SK-N-SH (cell line): ENCODE measurements around the gene BTBD7. TPM values are rescaled to one million over a fixed set of nuclear protein-coding genes. Genes with fewer than 3 reads are reported as not detected.

Experiments
- CTCF ChIA-PET: fragments of 300-600, 350-600 bp; formaldehyde crosslinking; extraction: SDS; loops from one replicate; lab custom pipeline; 2021; lab: Yijun Ruan, JAX
- POLR2A ChIA-PET: fragments of 350-600 bp; sonication (Branson Sonifier 250); formaldehyde crosslinking; extraction: SDS; loops from one replicate; lab custom pipeline; 2020; ENCODE audit warnings: antibody characterized with exemption, inconsistent platforms; lab: Yijun Ruan, JAX
- DNase-seq: peaks from one replicate; pipeline ENCODE4 v3.0.0; 2012
- H2AFZ ChIP-seq: fragments of 200-600 bp; sonication (generic); 2 replicates; pipeline ENCODE4 v1.8.1; 2016; ENCODE audit warnings: antibody characterized with exemption, mild to moderate bottlenecking, low read depth
- H3F3A ChIP-seq: fragments of 200-600 bp; sonication (generic); replicated peaks from 2 replicates; pipeline ENCODE3; 2016; ENCODE audit warnings: antibody characterized with exemption, mild to moderate bottlenecking; ENCODE audit not compliant: insufficient read depth
- H3K27ac ChIP-seq, 2 experiments: fragments of 200-500 bp in 1 of 2; fragments of 200-600 bp in 1 of 2; sonication (Bioruptor generic) in 1 of 2; sonication (generic), shearing (Covaris generic) in 1 of 2; 2 replicates each; pipeline versions ENCODE4 v1.5.1 to v1.6.1; 2014 to 2016; ENCODE audit warnings: low read depth in 2 of 2, inconsistent platforms in 1 of 2, low read length in 1 of 2, mild to moderate bottlenecking in 1 of 2, mixed read lengths in 1 of 2
- H3K27me3 ChIP-seq: fragments of 200-600 bp; sonication (generic), shearing (Covaris generic); 2 replicates; pipeline ENCODE4 v1.6.1; 2016; ENCODE audit warnings: mixed run types; ENCODE audit not compliant: insufficient read depth
- H3K36me3 ChIP-seq, 2 experiments: fragments of 200-500 bp in 1 of 2; fragments of 200-600 bp in 1 of 2; sonication (Bioruptor generic) in 1 of 2; sonication (generic) in 1 of 2; replicated peaks in 1 of 2; 2 replicates each; pipeline versions ENCODE3 to v1.5.1; 2014 to 2016; ENCODE audit warnings: low read length in 1 of 2, mild to moderate bottlenecking in 1 of 2; ENCODE audit not compliant: insufficient read depth in 2 of 2, control insufficient read depth in 1 of 2
- H3K4me1 ChIP-seq, 2 experiments: fragments of 200-500 bp in 1 of 2; fragments of 200-600 bp in 1 of 2; sonication (Bioruptor generic) in 1 of 2; sonication (generic), shearing (Covaris generic) in 1 of 2; 2 replicates each; pipeline versions ENCODE4 v1.5.1 to v1.6.1; 2014 to 2016; ENCODE audit warnings: low read depth in 1 of 2, low read length in 1 of 2, mixed run types in 1 of 2; ENCODE audit not compliant: insufficient read depth in 2 of 2, control insufficient read depth in 1 of 2
- H3K4me2 ChIP-seq: fragments of 200-600 bp; sonication (generic), shearing (Covaris generic); 2 replicates; pipeline ENCODE4 v1.6.1; 2017; ENCODE audit warnings: mixed run types
- H3K4me3 ChIP-seq, 2 experiments: fragments of 200-500 bp in 1 of 2; fragments of 200-600 bp in 1 of 2; sonication (Bioruptor generic) in 1 of 2; sonication (generic), shearing (Covaris generic) in 1 of 2; 2 replicates each; pipeline versions ENCODE4 v1.5.1 to v1.8.1; 2014 to 2016; ENCODE audit warnings: low read depth in 2 of 2, inconsistent platforms in 1 of 2, low read length in 1 of 2, mild to moderate bottlenecking in 1 of 2, mixed read lengths in 1 of 2, moderate library complexity in 1 of 2
- H3K79me2 ChIP-seq: fragments of 200-600 bp; sonication (generic); 2 replicates; pipeline ENCODE4 v1.8.1; 2017; ENCODE audit warnings: mild to moderate bottlenecking; ENCODE audit not compliant: insufficient read depth
- H3K9ac ChIP-seq: fragments of 200-600 bp; sonication (generic); 2 replicates; pipeline ENCODE4 v1.6.1; 2017; ENCODE audit warnings: mixed run types
- H3K9me2 ChIP-seq: fragments of 200-600 bp; sonication (generic); 2 replicates; pipeline ENCODE4 v1.6.1; 2017; ENCODE audit warnings: mixed run types
- H3K9me3 ChIP-seq: fragments of 200-600 bp; sonication (generic); 2 replicates; pipeline ENCODE4 v1.6.1; 2017; ENCODE audit warnings: mixed run types, mild to moderate bottlenecking, moderate library complexity
- H4K20me1 ChIP-seq: fragments of 200-600 bp; sonication (generic); 2 replicates; pipeline ENCODE4 v1.6.1; 2017; ENCODE audit warnings: mild to moderate bottlenecking, mixed run types; ENCODE audit not compliant: insufficient read depth
- CHD2 ChIP-seq: fragments of 150-350 bp; IDR thresholded peaks from 2 replicates; pipeline ENCODE4 v1.6.1; 2018; ENCODE audit warnings: low read length; ENCODE audit not compliant: partially characterized antibody
- ELF1 ChIP-seq: IDR thresholded peaks from 2 replicates; pipeline ENCODE4 v1.4.0; 2012
- EZH2phosphoT487 ChIP-seq: fragments of 200-600 bp; sonication (generic); IDR thresholded peaks from 2 replicates; pipeline ENCODE4 v1.6.1; 2017; ENCODE audit warnings: low read depth, mixed run types, mild to moderate bottlenecking, antibody characterized with exemption, moderate library complexity, borderline replicate concordance
- FOXJ3 ChIP-seq: sonication (generic); formaldehyde crosslinking; IDR thresholded peaks from 2 replicates; pipeline ENCODE4 v1.5.1; 2020; ENCODE audit warnings: mild to moderate bottlenecking, missing genetic modification reagents
- GABPA ChIP-seq: IDR thresholded peaks from 2 replicates; pipeline ENCODE4 v1.4.0; 2012; ENCODE audit warnings: low read depth, mild to moderate bottlenecking
- MEF2A ChIP-seq: IDR thresholded peaks from 2 replicates; pipeline ENCODE4 v1.4.0; 2012; ENCODE audit warnings: low read depth, borderline replicate concordance
- MXI1 ChIP-seq: IDR thresholded peaks from 2 replicates; pipeline ENCODE4 v1.6.1; 2012; ENCODE audit warnings: mild to moderate bottlenecking, low read depth, low read length, improper control_type of control experiment
- NFIC ChIP-seq: IDR thresholded peaks from 2 replicates; pipeline ENCODE4 v1.4.0; 2012; ENCODE audit warnings: borderline replicate concordance
- NRF1 ChIP-seq: IDR thresholded peaks from 2 replicates; pipeline ENCODE4 v1.6.1; 2012; ENCODE audit warnings: low read depth, mild to moderate bottlenecking, low read length
- RCOR1 ChIP-seq: fragments of 150-350 bp; IDR thresholded peaks from 2 replicates; pipeline ENCODE4 v1.6.1; 2017; ENCODE audit warnings: antibody characterized with exemption, low read length
- RFX5 ChIP-seq: IDR thresholded peaks from 2 replicates; pipeline ENCODE4 v1.6.1; 2012; ENCODE audit warnings: mild to moderate bottlenecking, improper control_type of control experiment, low read length
- RXRA ChIP-seq: IDR thresholded peaks from 2 replicates; pipeline ENCODE4 v1.4.0; 2012; ENCODE audit warnings: low read depth, mild to moderate bottlenecking, borderline replicate concordance
- SIN3A ChIP-seq: IDR thresholded peaks from 2 replicates; pipeline ENCODE4 v1.6.1; 2012; ENCODE audit warnings: low read depth, mild to moderate bottlenecking, low read length, moderate library complexity, borderline replicate concordance
- SMC3 ChIP-seq: IDR thresholded peaks from 2 replicates; pipeline ENCODE4 v1.6.1; 2012; ENCODE audit warnings: low read depth, low read length, improper control_type of control experiment
- TAF1 ChIP-seq: IDR thresholded peaks from 2 replicates; pipeline ENCODE4 v1.6.1; 2012; ENCODE audit warnings: low read depth, mild to moderate bottlenecking, low read length, moderate library complexity, borderline replicate concordance
- TEAD4 ChIP-seq: IDR thresholded peaks from 2 replicates; pipeline ENCODE4 v1.4.0; 2012; ENCODE audit warnings: mild to moderate bottlenecking, borderline replicate concordance; ENCODE audit not compliant: insufficient read depth
- YY1 ChIP-seq: IDR thresholded peaks from 2 replicates; pipeline ENCODE4 v1.4.0; 2012; ENCODE audit warnings: low read depth, mild to moderate bottlenecking
- WGBS: methylation state at CpG from one replicate; pipeline ENCODE4 v1.1.6; 2017; ENCODE audit warnings: low lambda C conversion rate; 5-methylcytosine and 5-hydroxymethylcytosine counted together
- polyA plus RNA-seq, 3 experiments: library from polyadenylated mRNA; depleted of rRNA; stranded (reverse); fragments of >200 nt; gene quantifications; 2 replicates each; pipeline ENCODE4 v1.2.3, GENCODE V29; 2012
- TF ChIP-seq, protein P1 (sequence below): IDR thresholded peaks from 2 replicates; pipeline ENCODE4 v1.4.0; 2012; ENCODE audit warnings: low read depth, borderline replicate concordance
- TF ChIP-seq, protein P2 (sequence below): fragments of 150-350 bp; IDR thresholded peaks from 2 replicates; pipeline ENCODE4 v1.6.1; 2017; ENCODE audit warnings: antibody characterized with exemption, low read length, low read depth, borderline replicate concordance
- TF ChIP-seq, protein P3 (sequence below): IDR thresholded peaks from 2 replicates; pipeline ENCODE4 v1.4.0; 2012; ENCODE audit warnings: low read depth, borderline replicate concordance

BTBD7 gene
- polyA plus RNA-seq, 1 of the 3 experiments (the other 2 are of a cell fraction), result 8.6 TPM

DNA sequence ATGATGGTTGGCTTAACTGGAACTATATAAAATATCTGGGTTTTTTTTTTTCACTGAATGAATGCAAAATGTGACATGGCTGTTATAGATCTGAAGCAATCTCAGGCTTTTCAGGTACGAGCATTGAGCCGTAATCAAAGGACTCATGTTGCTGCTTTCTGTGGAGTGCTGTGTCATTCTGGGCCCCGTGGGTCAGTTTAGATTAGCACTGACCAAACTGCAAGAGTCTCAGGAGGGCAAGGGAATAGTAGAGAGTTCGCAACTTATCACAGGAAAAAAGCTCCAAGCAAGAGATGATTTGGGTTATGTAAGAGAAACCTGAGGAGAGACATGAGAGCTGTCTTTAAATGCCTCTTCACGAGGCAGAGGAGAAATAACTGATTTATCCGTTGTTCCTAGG, 66.7 kb downstream of the BTBD7 start:
- no peak overlapping the region for H3K9ac ChIP-seq
- TF ChIP-seq TEAD4 (no peak), MEF2A (no peak), NFIC (no peak), YY1 (no peak), RCOR1 (no peak), SMC3 (no peak), RXRA (no peak), ELF1 (no peak), NRF1 (no peak), CHD2 (no peak), RFX5 (no peak), FOXJ3 (CRISPR knock-in tag) (no peak), MXI1 (no peak), TAF1 (no peak), GABPA (no peak)
- TF ChIP-seq, protein P1, sequence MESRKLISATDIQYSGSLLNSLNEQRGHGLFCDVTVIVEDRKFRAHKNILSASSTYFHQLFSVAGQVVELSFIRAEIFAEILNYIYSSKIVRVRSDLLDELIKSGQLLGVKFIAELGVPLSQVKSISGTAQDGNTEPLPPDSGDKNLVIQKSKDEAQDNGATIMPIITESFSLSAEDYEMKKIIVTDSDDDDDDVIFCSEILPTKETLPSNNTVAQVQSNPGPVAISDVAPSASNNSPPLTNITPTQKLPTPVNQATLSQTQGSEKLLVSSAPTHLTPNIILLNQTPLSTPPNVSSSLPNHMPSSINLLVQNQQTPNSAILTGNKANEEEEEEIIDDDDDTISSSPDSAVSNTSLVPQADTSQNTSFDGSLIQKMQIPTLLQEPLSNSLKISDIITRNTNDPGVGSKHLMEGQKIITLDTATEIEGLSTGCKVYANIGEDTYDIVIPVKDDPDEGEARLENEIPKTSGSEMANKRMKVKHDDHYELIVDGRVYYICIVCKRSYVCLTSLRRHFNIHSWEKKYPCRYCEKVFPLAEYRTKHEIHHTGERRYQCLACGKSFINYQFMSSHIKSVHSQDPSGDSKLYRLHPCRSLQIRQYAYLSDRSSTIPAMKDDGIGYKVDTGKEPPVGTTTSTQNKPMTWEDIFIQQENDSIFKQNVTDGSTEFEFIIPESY, result no peak
- H3F3A ChIP-seq, result no peaks in the 10 kb centered on the region
- no peak overlapping the region for H3K4me3 ChIP-seq
- H3K27me3 ChIP-seq, result no peaks in the 10 kb centered on the region
- WGBS, result 93% methylated on average over 6 of the region's 6 CpGs
- H3K36me3 ChIP-seq, result peaks cover 16 to 22% of the 10 kb centered on the region in 2 experiments
- no peak overlapping the region for H3K27ac ChIP-seq
- H3K9me2 ChIP-seq, result no peaks in the 10 kb centered on the region
- DNase-seq, result no peak
- ChIA-PET CTCF (no interaction called here), POLR2A (no interaction called here)
- 0 out of 2 replicates have a peak, but pooled peaks cover 12% of the 10 kb centered on the region for H4K20me1 ChIP-seq
- no peak overlapping the region for H2AFZ ChIP-seq
- H3K4me1 ChIP-seq, result 0 out of 4 replicates have a peak, but pooled peaks cover 0 to 10% of the 10 kb centered on the region in 2 experiments
- H3K4me2 ChIP-seq, result no peak overlapping the region
- peaks cover 49% of the 10 kb centered on the region for H3K79me2 ChIP-seq
- no peaks in the 10 kb centered on the region for H3K9me3 ChIP-seq

DNA sequence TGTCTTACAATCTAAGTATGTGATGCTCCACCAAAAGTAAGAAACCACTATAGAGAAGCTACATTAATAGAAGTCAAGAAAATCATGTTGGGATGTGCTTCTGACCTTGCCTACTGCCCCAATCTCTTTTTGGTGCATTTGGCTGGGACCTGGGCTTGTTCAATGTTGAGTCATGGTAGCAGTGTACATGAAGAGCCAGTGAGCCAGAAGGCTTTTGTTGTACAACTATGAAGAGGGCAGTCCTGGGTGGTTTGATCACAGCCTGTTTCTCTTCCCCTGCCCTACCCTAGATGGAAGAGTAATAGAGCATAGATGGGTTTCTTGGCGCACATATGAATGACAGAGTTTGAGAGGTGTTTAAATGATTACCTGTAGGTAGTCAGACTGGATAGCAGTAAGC, 69.4 kb downstream of the BTBD7 start:
- Histone ChIP-seq H2AFZ (no peak overlapping the region), H3K27ac (no peak overlapping the region), H3F3A (no peaks in the 10 kb centered on the region), H3K9ac (no peak overlapping the region), H3K9me3 (no peaks in the 10 kb centered on the region), H3K4me2 (no peak overlapping the region), H3K4me3 (no peak overlapping the region), H3K27me3 (no peaks in the 10 kb centered on the region), H3K9me2 (no peaks in the 10 kb centered on the region), H3K79me2 (peaks cover 34% of the 10 kb centered on the region), H3K36me3 (peaks cover 18 to 26% of the 10 kb centered on the region in 2 experiments), H3K4me1 (no peaks in the 10 kb centered on the region), H4K20me1 (no peaks in the 10 kb centered on the region)
- CTCF ChIA-PET, result interaction anchor here (1.2 to 1.4 kb wide), 2 partner anchors 9 to 13 kb away, joined by 3 to 5 read pairs; no protein-coding TSS in a partner anchor
- DNase-seq, result no peak
- POLR2A ChIA-PET, result no interaction called here
- 100% methylated on average over 1 of the region's 1 CpG for WGBS
- TF ChIP-seq CHD2 (no peak), SMC3 (no peak), SIN3A (no peak), TEAD4 (no peak), EZH2phosphoT487 (no peak)
- TF ChIP-seq, protein P2, sequence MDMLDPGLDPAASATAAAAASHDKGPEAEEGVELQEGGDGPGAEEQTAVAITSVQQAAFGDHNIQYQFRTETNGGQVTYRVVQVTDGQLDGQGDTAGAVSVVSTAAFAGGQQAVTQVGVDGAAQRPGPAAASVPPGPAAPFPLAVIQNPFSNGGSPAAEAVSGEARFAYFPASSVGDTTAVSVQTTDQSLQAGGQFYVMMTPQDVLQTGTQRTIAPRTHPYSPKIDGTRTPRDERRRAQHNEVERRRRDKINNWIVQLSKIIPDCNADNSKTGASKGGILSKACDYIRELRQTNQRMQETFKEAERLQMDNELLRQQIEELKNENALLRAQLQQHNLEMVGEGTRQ, result no peak
- TF ChIP-seq, protein P3, sequence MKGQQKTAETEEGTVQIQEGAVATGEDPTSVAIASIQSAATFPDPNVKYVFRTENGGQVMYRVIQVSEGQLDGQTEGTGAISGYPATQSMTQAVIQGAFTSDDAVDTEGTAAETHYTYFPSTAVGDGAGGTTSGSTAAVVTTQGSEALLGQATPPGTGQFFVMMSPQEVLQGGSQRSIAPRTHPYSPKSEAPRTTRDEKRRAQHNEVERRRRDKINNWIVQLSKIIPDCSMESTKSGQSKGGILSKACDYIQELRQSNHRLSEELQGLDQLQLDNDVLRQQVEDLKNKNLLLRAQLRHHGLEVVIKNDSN, result no peak
